HCT116 (cell line): ENCODE data around the gene MAGIX. TPM values are rescaled to one million over a fixed set of nuclear protein-coding genes. Genes with fewer than 3 reads are reported as not detected.

Experiments used
- ATAC-seq: fragments of 200-7000 bp; cut with Tn5 transposase; 2 replicates; pipeline ENCODE4 v1.9.1; 2020; ENCODE audit warnings: mild to moderate bottlenecking, moderate library complexity
- BruUV-seq: library from RNA; stranded (reverse); fragments of 400-500 nt; replicated peaks from 2 replicates; lab custom pipeline; 2021; lab: Mats Ljungman, UMichigan
- CTCF ChIA-PET: fragments of 300-600 bp; sonication (Branson Sonifier 250); formaldehyde crosslinking; loops from one replicate; lab custom pipeline; 2021; ENCODE audit warnings: antibody characterized with exemption; lab: Charles Lee
- POLR2A ChIA-PET: fragments of 300-600, 350-600 bp; sonication (Branson Sonifier 250); formaldehyde crosslinking; loops from one replicate; lab custom pipeline; 2021; ENCODE audit warnings: antibody characterized with exemption; lab: Charles Lee
- RAD21 ChIA-PET, 2 experiments: fragments of 300-600 bp; sonication (Branson Sonifier 250); formaldehyde crosslinking; loops; one replicate each; lab custom pipeline; 2023; ENCODE audit warnings: low total read pairs in 2 of 2; ENCODE audit not compliant: uncharacterized antibody in 2 of 2, unreplicated experiment in 2 of 2, low non-redundant PET in 1 of 2; lab: Charles Lee
- DNase-seq: peaks from one replicate; pipeline ENCODE4 v3.0.0-alpha.2; 2010; ENCODE audit warnings: low read depth, low spot score
- H2AFZ ChIP-seq: fragments of 200-600 bp; shearing (Covaris generic), sonication (generic); 2 replicates; pipeline ENCODE4 v1.6.1; 2017; ENCODE audit warnings: low read depth, mixed run types, mixed read lengths, antibody characterized with exemption, low read length; ENCODE audit not compliant: poor library complexity, severe bottlenecking
- H3K27ac ChIP-seq: 2 replicates; pipeline ENCODE4 v1.5.1; 2012; ENCODE audit warnings: low read depth, low read length
- H3K27me3 ChIP-seq: fragments of 200-600 bp; sonication (generic); 2 replicates; pipeline ENCODE4 v1.6.1; 2016; ENCODE audit warnings: mixed run types, low read length, mixed read lengths; ENCODE audit not compliant: insufficient read depth
- H3K36me3 ChIP-seq, 2 experiments: fragments of 200-500 bp in 1 of 2; fragments of 200-600 bp in 1 of 2; sonication (Bioruptor generic) in 1 of 2; sonication (generic) in 1 of 2; 2 replicates each; pipeline versions ENCODE4 v1.5.1 to v1.6.1; 2014 to 2016; ENCODE audit warnings: low read length in 2 of 2, inconsistent platforms in 1 of 2, mixed read lengths in 1 of 2, mixed run types in 1 of 2; ENCODE audit not compliant: insufficient read depth in 2 of 2, control insufficient read depth in 1 of 2
- H3K4me1 ChIP-seq, 2 experiments: fragments of 200-600 bp in 1 of 2; sonication (generic) in 1 of 2; 2 replicates each; pipeline versions ENCODE4 v1.5.1 to v1.6.1; 2012 to 2017; ENCODE audit warnings: low read length in 2 of 2, inconsistent platforms in 1 of 2, mild to moderate bottlenecking in 1 of 2, mixed read lengths in 1 of 2, mixed run types in 1 of 2, moderate library complexity in 1 of 2; ENCODE audit not compliant: insufficient read depth in 2 of 2, control insufficient read depth in 1 of 2
- H3K4me2 ChIP-seq: fragments of 200-600 bp; sonication (generic); 2 replicates; pipeline ENCODE4 v1.6.1; 2017; ENCODE audit warnings: mixed run types, low read length, mixed read lengths
- H3K4me3 ChIP-seq, 2 experiments: fragments of 200-600 bp in 1 of 2; sonication (generic) in 1 of 2; replicated peaks in 1 of 2; 2 replicates each; pipeline ENCODE4 v1.5.1; 2011 to 2016; ENCODE audit warnings: low read length in 2 of 2, control low read depth in 1 of 2, low read depth in 1 of 2, mild to moderate bottlenecking in 1 of 2, mixed read lengths in 1 of 2, mixed run types in 1 of 2
- H3K79me2 ChIP-seq: fragments of 200-600 bp; sonication (generic); 2 replicates; pipeline ENCODE4 v1.6.1; 2017; ENCODE audit warnings: mild to moderate bottlenecking, mixed run types, low read length, moderate library complexity, mixed read lengths; ENCODE audit not compliant: insufficient read depth
- H3K9ac ChIP-seq: fragments of 200-600 bp; sonication (generic); 2 replicates; pipeline ENCODE4 v1.6.1; 2016; ENCODE audit warnings: low read length, mixed read lengths
- H3K9me2 ChIP-seq: fragments of 200-600 bp; sonication (generic), shearing (Covaris generic); 2 replicates; pipeline ENCODE4 v1.6.1; 2017; ENCODE audit warnings: mixed run types, mild to moderate bottlenecking, moderate library complexity; ENCODE audit not compliant: insufficient read depth
- H3K9me3 ChIP-seq, 2 experiments: fragments of 200-500 bp in 1 of 2; fragments of 200-600 bp in 1 of 2; sonication (Bioruptor generic) in 1 of 2; sonication (generic) in 1 of 2; 2 replicates each; pipeline ENCODE4 v1.6.1; 2014 to 2017; ENCODE audit warnings: low read length in 2 of 2, mixed read lengths in 2 of 2, inconsistent platforms in 1 of 2, low read depth in 1 of 2, mild to moderate bottlenecking in 1 of 2, mixed run types in 1 of 2, moderate library complexity in 1 of 2; ENCODE audit not compliant: control insufficient read depth in 1 of 2, insufficient read depth in 1 of 2
- H4K20me1 ChIP-seq: fragments of 200-600 bp; sonication (generic), shearing (Covaris generic); 2 replicates; pipeline ENCODE4 v1.6.1; 2017; ENCODE audit warnings: mixed run types, mild to moderate bottlenecking, moderate library complexity; ENCODE audit not compliant: insufficient read depth
- CBX3 ChIP-seq: IDR thresholded peaks from 2 replicates; pipeline ENCODE4 v1.6.1; 2012; ENCODE audit warnings: low read depth
- EGR1 ChIP-seq: IDR thresholded peaks from 2 replicates; pipeline ENCODE4 v1.6.1; 2012; ENCODE audit warnings: low read depth
- ELF1 ChIP-seq: IDR thresholded peaks from 2 replicates; pipeline ENCODE4 v1.6.1; 2012; ENCODE audit warnings: low read depth, borderline replicate concordance
- EZH2phosphoT487 ChIP-seq: fragments of 200-600 bp; IDR thresholded peaks from 2 replicates; pipeline ENCODE4 v1.6.1; 2018; ENCODE audit warnings: antibody characterized with exemption, borderline replicate concordance
- JUND ChIP-seq: IDR thresholded peaks from 2 replicates; pipeline ENCODE4 v1.6.1; 2012
- SP1 ChIP-seq: IDR thresholded peaks from 2 replicates; pipeline ENCODE4 v1.6.1; 2012; ENCODE audit warnings: low read depth
- SRF ChIP-seq: IDR thresholded peaks from 2 replicates; pipeline ENCODE4 v1.6.1; 2012; ENCODE audit warnings: low read depth
- ZFX ChIP-seq: fragments of 450-650 bp; IDR thresholded peaks from 2 replicates; pipeline ENCODE4 v1.6.1; 2017
- intact Hi-C: fragments of 100-400 bp; cut with micrococcal nuclease; formaldehyde crosslinking; loops from 2 replicates; pipeline ENCODE4 v1.10.0; 2022
- total RNA-seq: library from RNA; stranded (reverse); gene quantifications from one replicate; pipeline ENCODE4 v1.2.1, GENCODE V29; 2021; ENCODE audit not compliant: unreplicated experiment
- TF ChIP-seq, protein P1 (sequence below): IDR thresholded peaks from 2 replicates; pipeline ENCODE4 v1.6.1; 2011; ENCODE audit warnings: mild to moderate bottlenecking, low read length, moderate library complexity; ENCODE audit not compliant: insufficient replicate concordance; ENCODE audit errors: extremely low read depth
- TF ChIP-seq, protein P2 (sequence below): IDR thresholded peaks from 2 replicates; pipeline ENCODE4 v1.6.1; 2012; ENCODE audit warnings: low read depth
- TF ChIP-seq, protein P3 (sequence below): IDR thresholded peaks from 2 replicates; pipeline ENCODE4 v1.6.1; 2012

Gene MAGIX
- total RNA-seq, 1 experiment from 2014 or later = 2.6 TPM

DNA sequence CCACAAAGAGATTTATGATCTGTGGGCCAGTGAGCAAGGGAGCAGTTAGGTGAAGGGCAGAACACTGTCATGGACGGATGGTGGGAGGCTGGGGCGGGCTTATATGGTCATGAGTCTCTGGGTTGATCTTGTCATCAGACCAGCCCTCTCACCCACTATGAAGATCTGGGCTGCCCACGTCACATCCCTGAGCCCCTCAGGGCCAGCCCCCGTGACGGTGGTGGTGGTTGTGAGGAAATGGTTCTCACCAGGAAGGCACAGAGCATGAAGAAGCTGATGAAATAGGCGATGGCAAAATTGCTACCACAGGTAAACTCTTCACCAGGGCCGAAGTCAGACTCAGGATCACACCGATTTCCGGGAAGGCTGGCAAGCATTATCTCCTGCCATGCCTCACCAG lies 48.5 kb downstream of the MAGIX start:
- ChIA-PET POLR2A (no interaction called here), CTCF (no interaction called here), RAD21 (no interaction called here)
- ATAC-seq = no peak
- no peak overlapping the region for H3K27ac ChIP-seq
- H3K79me2 ChIP-seq = no peaks in the 10 kb centered on the region
- no peaks in the 10 kb centered on the region for H3K9me2 ChIP-seq
- BruUV-seq = no TSS peak
- no peaks in the 10 kb centered on the region for H3K36me3 ChIP-seq
- no peaks in the 10 kb centered on the region for H4K20me1 ChIP-seq
- no peak overlapping the region for H3K9ac ChIP-seq
- TF ChIP-seq EGR1 (no peak), JUND (no peak), EZH2phosphoT487 (no peak), SP1 (no peak), SRF (no peak), ELF1 (no peak), CBX3 (no peak), ZFX (no peak)
- TF ChIP-seq, protein P1, sequence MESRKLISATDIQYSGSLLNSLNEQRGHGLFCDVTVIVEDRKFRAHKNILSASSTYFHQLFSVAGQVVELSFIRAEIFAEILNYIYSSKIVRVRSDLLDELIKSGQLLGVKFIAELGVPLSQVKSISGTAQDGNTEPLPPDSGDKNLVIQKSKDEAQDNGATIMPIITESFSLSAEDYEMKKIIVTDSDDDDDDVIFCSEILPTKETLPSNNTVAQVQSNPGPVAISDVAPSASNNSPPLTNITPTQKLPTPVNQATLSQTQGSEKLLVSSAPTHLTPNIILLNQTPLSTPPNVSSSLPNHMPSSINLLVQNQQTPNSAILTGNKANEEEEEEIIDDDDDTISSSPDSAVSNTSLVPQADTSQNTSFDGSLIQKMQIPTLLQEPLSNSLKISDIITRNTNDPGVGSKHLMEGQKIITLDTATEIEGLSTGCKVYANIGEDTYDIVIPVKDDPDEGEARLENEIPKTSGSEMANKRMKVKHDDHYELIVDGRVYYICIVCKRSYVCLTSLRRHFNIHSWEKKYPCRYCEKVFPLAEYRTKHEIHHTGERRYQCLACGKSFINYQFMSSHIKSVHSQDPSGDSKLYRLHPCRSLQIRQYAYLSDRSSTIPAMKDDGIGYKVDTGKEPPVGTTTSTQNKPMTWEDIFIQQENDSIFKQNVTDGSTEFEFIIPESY = no peak
- TF ChIP-seq, protein P2, sequence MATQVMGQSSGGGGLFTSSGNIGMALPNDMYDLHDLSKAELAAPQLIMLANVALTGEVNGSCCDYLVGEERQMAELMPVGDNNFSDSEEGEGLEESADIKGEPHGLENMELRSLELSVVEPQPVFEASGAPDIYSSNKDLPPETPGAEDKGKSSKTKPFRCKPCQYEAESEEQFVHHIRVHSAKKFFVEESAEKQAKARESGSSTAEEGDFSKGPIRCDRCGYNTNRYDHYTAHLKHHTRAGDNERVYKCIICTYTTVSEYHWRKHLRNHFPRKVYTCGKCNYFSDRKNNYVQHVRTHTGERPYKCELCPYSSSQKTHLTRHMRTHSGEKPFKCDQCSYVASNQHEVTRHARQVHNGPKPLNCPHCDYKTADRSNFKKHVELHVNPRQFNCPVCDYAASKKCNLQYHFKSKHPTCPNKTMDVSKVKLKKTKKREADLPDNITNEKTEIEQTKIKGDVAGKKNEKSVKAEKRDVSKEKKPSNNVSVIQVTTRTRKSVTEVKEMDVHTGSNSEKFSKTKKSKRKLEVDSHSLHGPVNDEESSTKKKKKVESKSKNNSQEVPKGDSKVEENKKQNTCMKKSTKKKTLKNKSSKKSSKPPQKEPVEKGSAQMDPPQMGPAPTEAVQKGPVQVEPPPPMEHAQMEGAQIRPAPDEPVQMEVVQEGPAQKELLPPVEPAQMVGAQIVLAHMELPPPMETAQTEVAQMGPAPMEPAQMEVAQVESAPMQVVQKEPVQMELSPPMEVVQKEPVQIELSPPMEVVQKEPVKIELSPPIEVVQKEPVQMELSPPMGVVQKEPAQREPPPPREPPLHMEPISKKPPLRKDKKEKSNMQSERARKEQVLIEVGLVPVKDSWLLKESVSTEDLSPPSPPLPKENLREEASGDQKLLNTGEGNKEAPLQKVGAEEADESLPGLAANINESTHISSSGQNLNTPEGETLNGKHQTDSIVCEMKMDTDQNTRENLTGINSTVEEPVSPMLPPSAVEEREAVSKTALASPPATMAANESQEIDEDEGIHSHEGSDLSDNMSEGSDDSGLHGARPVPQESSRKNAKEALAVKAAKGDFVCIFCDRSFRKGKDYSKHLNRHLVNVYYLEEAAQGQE = no peak
- TF ChIP-seq, protein P3, sequence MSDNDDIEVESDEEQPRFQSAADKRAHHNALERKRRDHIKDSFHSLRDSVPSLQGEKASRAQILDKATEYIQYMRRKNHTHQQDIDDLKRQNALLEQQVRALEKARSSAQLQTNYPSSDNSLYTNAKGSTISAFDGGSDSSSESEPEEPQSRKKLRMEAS = no peak
- no peak overlapping the region for H3K4me2 ChIP-seq
- H3K9me3 ChIP-seq = no peaks in the 10 kb centered on the region
- H2AFZ ChIP-seq = no peak overlapping the region
- H3K4me3 ChIP-seq = no peak overlapping the region
- intact Hi-C loops = no loop called here
- H3K27me3 ChIP-seq = no peaks in the 10 kb centered on the region
- DNase-seq = no peak
- H3K4me1 ChIP-seq = no peaks in the 10 kb centered on the region
